HG03095 (cell line): ENCODE results near the gene EXOC7.

Experiments
- ATAC-seq: cut with Tn5 transposase; IDR thresholded peaks from one replicate; pipeline ENCODE4 v1.9.1; 2021; ENCODE audit warnings: moderate library complexity; ENCODE audit not compliant: unreplicated experiment

EXOC7 gene, protein sequence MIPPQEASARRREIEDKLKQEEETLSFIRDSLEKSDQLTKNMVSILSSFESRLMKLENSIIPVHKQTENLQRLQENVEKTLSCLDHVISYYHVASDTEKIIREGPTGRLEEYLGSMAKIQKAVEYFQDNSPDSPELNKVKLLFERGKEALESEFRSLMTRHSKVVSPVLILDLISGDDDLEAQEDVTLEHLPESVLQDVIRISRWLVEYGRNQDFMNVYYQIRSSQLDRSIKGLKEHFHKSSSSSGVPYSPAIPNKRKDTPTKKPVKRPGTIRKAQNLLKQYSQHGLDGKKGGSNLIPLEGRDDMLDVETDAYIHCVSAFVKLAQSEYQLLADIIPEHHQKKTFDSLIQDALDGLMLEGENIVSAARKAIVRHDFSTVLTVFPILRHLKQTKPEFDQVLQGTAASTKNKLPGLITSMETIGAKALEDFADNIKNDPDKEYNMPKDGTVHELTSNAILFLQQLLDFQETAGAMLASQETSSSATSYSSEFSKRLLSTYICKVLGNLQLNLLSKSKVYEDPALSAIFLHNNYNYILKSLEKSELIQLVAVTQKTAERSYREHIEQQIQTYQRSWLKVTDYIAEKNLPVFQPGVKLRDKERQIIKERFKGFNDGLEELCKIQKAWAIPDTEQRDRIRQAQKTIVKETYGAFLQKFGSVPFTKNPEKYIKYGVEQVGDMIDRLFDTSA

DNA sequence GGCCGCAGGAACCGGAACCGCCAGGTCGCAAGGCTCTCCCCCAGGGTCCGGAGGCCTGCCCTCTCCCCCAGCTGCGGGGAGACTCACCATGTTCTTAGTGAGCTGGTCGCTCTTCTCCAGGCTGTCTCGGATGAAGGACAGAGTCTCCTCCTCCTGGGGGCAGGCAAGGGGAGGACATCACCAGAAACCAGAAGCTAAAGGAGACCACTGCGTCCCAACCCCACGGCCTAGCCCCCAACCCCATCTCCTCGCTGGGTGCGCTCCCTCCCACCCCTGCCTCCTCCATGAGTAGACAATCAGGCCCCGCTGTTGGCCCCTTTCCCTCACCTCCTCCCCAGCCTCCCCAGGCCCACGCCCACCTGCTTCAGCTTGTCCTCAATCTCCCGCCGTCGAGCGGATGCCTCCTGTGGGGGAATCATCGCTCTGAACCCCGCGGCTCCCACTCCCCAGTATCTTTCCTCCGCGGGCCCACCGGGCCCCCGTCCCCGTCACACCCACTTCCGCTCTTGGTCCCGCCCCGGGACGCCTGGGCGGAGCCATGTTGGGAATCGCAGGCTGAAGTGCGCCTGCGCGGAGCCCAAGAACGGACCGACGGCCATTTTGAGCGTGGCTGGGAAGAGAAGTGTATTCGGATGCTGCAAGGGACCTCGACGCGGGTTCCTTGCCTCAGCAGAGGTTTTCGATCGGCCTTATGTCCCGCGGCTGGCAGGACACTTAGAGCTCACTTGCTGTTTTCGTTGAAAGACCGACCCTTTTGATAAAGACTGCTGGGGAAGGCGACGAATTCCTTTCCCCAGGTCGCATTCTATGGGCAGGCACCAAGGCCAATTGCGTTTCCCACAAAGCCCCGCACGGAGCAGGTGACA lies at the start of gene EXOC7:
TSS of gene EXOC7 (minus strand) at position 514 of the 866 bp plus-strand sequence. CDS start at position 419, 95 bp downstream.
- peak; percentile 73 for ATAC-seq

DNA sequence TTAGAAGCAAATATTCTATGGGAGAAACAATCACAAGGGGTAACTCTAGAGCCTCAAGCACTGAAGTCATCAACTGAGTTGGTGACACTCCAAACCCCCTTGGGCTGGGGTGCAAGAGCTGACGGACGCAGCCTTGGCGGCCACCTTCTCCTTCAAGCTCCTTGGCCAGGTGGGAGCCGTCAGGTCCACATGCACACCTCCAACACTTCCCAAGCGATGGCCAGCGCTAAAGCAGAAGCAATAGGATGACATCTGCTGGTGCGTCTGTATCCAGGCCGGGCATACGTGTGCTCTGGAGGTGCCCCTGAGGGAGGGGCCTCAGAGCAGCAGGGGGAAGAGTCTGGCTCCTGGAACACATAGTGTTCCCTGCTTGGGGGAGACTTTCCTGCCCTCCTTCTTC lies 49.6 kb upstream of the EXOC7 start:
- ATAC-seq = no peak

DNA sequence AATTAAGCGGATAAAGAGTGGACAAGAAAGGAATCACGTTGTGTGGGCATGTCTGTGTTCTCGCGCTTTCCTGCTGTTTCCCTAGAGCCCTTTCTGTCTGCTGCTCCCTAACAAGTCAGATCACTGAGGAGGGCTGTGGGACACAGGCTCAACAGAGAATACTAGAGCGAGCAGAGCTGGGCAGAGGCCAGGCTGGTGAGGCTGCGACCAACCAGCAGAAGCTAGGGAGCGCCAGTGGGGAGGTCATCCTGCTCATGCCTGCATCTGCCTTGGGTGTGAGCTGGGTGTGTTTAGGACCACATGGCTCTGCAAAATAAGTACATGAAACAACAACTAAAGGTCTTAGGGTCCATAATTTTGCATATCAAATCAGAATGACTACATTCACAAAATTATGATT lies 49.0 kb upstream of the EXOC7 start:
- no peak for ATAC-seq

DNA sequence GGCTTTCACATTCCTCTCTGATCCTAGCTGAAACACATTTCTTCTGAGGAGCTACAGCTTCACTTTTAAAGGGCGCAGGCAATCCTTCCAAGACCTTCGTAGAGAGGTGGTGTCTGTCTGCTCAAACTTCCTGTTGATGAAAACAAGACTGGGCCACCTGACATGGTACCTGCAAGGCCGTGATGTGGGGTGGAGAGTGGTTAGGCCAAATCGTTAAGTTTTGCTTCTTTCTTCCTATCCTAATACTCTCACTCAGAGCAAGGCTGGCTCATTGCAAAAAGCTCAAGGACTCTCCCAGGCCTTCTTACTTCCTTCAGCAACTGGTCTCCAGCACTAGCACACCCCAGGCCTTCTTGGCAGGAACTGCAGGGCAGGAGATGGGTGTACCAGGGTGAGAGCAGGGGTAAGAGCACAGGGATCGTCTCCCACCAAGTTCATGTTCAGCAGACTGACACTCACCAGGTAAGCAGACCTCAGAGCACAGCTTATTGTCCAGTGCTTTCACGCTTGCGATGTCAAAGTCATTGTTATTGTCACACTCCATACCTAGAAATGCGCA lies 48.4 kb upstream of the EXOC7 start:
- no peak for ATAC-seq

DNA sequence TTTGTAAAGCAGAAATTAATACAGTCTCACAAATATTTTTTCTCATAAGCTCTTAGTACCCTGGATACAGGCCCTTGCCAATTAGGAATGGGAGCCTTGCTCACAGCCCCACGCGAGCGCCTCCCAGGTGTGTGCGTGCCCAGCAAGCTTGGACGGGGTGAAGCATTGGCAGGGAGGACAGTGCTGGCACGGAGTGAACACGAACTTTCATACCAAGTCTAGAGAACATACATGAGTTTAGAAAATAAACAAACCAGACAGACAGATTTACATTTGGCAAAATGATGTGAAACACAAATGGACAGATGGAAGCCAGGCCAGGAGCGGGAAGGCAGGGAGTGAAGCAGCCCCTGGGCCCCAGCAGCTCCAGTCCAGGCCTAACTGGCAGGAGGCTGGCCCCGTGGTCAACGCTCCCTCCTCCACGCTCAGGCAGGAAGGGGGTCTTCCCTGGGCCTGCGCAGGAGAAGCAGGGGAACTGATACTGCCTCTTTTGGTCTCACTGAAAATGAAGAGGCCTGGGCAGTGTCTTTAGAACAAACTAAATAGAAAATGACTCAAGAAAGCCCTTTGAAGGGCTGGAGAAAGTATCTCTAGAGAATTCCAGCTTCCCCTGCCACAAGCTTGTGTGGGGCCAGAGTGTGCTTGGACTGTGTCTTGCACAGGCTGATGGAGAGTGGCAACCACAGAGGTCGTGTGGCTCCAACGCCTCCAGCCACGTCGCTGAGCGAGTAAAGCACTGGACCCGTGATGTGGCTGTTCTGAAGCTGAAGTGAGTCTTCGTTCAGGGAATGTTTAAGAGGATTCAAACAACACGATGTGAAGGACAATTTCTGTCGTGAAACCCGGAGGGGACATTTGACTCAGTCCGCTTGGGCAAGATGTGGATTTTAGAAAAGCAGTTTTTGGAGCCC lies 47.4 kb upstream of the EXOC7 start:
- ATAC-seq = no peak

DNA sequence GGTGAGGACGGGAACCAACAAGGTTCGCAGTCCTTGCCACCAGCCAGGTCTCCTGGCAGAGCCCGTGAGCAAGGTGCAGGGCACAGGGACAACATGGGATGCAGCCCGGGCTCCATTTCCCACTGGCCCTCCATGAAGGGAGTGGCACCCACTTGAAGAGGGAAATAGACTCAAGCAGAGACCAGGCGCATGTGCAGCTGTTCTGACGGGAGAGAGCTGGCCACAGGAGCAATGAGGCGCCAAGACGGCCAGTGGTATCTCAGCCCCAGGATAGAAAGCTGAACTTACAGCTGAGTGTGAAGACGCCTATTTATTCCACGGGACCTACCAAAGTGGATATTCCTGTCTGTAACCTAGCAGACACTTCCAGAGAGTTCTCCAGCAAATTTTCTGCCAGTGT lies 45.6 kb upstream of the EXOC7 start:
- ATAC-seq = no peak

DNA sequence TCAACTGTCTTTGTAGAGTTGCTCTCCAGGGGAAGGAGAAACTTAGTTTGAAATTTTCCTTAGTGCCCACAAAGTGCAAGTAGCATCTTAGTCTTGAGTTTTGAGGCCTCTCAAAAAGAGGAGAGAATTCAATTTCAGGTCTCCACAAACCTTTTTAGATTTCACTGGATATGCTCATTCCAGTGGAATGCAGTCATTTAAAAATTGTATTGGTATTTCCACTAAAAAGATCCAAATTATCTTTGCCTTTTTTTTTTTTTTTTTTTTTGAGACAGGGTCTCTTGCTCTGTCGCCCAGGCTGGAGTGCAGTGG lies 44.4 kb upstream of the EXOC7 start:
- ATAC-seq = no peak

DNA sequence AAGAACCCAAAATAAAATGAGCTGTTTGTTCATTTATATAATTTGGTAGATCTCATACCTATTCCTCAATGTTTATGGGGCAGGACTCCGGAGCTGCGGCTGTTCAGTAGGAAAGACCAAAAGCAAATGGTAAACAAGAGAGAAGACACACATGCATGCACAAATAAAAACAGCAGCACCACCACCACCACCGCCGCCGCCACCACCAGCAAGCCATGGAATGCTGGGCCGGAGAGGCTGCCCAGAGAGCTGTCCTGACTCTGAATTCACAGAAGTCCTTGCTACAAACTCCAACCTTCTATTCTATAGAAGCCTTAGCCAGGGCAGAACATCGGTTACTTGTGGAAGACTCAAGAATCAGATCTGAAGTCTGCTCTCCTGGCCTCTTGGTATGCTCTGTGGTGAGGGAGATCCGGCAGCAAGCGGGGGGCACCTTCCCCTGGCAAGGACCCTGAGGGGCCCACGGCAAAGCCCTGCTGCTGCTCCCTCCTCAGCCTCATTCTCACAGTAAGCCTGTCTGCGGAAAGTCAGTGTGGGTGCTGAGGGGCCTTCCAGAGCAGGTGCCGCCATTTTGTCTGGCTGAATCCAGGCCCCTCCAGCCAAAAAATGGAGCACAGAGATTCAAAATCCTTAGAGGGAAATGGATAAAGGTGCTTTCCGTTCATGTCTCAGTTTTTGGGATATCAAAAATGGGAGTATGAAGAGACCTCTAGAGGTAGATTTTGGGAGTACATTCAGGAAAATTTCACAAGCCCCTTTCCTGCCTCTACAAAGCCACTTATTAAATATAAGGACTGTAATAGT lies 43.8 kb upstream of the EXOC7 start:
- ATAC-seq = no peak

DNA sequence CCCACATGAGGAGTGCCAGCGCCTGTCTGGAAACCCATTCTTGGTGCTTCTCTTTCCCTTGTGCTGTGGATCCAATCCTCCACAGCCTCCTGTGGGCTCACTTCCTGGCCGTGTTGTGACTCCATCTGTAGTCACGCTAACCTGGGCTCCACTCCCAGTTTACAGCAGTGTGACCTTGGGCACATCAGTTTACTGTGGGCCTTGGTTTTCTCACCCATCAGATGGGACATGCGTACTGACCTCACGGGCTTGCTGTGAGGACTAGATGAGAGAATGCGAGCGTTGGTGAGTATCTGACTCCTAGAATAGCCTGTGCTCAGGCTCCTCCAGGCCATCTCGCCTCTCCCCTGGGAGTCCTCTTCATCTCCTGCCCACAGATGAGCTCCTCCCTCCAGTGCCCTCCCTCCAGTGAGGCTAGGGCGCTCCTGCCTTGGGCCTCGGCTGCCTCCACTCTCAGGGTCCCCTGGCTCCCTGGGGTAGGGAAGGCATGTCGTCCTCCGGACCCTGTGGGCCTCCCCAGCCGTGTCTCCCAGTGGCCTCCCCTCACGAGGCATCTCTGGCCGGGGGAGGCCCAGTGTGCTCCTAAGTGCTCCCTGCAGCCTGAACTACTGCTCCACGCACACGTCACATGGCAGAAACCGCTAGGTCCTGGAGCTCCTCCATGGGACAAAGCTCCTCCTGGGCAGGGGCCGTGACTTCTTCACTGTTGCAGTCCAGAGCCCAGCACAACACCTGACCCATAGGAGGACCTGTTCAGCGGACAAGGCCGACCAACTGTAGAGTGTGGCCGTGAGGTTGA lies 42.7 kb upstream of the EXOC7 start:
- ATAC-seq = no peak

DNA sequence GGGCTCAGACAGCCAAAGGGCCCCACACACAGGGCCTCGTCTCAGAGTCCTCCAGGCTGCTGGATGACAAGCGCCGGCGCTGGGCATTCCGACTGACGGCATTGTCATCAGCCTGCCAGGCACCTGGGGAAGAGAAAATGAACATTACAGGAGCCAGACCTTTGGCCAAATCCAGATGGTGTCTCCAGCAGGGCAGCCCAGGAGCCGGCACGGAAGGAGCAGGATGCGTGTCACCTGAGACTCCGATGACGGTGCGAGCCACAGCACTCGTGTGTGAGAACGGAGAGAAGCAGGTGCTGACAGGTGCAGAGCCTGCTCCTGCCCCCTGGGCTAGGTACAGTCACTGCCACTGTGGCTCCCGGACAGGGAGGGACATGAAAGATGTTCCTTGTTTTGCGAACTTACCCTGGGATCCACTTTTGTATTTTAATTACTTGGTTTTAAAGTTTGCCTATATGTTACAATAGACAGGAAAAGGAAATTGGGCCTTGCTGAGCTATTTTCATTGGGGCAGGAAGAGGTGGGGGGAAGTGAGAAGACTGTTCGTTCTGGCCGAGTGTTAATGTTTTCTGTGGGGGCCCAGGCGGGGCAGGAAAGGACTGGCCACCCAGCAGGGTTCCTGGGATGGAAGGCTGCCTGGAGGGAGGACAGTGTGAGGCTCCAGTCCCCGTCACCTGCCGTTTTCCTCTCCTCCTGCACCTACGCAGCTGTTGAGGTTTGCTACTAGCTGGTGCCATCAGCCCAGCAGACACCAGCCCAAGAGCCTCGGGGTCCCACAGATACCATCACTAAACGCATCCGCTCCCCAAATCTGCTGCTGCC lies 41.9 kb upstream of the EXOC7 start:
- ATAC-seq = no peak

DNA sequence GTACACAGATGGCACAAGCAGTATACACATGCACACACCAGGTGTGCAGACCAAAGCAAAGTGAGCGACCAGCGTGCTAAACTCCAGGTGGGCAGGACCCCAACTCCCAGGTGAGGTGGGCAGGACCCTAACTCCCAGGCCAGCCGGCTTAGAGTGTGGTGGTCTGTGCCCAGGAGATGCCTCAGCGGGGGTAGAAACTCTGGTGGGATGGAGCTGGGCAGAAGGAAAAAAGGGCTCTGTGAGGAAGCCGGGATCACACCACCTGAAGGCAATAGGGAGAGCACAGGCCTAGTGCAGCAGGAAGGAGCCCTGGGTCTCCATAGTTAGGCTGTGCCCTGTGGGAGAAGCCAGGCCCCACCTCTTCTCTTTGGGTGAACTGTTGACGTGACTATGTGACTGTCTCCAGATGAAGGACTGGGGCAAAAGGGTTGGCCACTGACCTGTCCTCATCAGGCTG lies 39.0 kb upstream of the EXOC7 start:
- no peak for ATAC-seq

DNA sequence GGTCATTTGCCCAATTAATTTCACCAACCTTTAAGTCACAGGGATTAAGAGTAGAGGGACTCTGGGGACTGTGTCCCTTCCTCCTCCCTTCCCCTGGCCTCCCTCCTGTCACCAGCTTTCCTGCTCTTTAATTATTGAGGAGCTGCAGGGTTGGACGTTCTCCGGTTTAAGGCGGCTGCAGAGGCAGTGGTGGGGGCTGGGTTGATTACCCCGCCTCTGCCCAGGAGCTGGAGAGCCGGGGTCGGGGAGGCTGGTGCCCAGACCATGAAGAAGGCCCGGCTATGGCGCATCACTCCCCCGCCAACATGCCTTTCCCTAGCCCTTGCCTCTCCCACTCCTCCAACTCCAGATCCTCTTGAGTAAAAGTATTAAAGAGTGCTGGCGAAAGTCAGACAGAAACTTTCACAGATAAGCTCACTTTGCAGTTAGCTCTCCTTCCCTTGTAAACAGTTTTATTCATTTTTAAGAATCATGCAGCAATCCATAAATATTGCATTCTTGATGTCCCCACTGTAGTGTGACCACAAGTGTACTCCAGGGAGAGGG lies 38.5 kb upstream of the EXOC7 start:
- no peak for ATAC-seq

DNA sequence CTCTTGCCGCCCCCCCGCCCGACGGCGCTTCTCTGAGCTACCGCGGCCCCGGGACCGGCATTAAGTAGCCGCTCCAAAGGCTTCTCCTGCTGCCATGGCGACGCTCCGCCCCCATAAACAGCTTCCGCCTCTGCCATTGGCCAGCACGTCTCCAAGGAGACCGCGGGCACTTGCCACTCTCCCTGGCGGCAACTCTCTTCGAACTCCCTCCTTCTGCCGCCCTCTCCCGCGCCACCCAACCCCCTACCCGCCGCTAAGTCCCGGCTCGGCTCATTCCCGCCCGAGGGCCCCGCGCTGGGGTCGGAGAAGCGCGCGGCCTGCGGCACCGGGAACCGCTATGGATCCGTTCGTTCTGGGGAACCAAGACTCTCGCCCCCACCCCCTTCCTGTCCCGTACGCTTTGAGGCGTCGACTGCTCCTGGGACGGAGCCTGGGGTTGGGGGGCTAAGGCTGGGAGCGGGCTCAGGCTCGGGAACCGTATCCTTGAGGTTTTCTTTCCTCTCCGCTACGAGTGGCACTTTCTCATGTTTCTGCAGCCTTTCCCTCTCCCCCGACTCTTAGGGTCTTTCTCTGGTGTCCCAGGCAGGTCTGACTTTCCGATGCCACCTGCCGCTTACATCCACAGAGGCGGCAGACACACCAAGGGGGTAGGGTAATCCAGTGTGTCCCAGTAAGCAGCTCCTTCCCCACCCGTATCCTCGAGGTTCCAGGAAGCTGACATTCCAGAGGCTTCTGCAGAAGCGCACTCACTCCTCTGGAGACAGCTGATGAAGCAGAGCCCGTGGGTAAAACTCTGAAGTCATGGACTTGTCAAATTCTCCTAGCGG lies 37.8 kb upstream of the EXOC7 start, which contains the start of gene FOXJ1:
TSS of gene FOXJ1 (minus strand) at position 34 of the 827 bp plus-strand sequence. CDS start 850 bp downstream, outside the sequence.
- no peak for ATAC-seq

DNA sequence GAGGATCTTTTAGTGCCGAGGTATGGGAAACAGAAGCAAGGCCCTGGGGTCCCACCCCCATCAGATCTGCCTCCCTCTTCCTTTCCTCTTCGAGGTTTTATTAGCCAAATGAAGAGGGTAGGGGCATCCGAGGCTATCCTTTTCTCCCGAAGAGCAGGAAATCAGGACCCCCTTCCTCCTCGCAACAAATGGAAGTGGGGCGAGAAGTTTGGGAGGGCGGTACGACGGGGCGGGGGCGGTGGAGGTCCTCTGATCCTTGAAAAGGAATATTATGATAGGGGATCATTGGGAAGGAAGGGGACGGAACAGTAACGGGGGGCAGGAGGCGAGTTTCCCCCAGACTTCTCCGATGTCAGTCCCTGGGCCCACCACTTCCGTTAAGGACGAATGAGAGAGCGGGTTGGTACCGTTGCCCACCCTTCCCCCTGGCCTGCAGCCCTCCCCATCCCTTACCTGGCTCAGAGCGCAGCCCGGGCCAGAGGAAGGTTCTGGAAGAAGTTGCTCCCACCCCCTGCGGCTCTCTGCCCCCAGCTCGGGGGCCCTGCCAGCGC lies 37.1 kb upstream of the EXOC7 start:
- no peak for ATAC-seq

DNA sequence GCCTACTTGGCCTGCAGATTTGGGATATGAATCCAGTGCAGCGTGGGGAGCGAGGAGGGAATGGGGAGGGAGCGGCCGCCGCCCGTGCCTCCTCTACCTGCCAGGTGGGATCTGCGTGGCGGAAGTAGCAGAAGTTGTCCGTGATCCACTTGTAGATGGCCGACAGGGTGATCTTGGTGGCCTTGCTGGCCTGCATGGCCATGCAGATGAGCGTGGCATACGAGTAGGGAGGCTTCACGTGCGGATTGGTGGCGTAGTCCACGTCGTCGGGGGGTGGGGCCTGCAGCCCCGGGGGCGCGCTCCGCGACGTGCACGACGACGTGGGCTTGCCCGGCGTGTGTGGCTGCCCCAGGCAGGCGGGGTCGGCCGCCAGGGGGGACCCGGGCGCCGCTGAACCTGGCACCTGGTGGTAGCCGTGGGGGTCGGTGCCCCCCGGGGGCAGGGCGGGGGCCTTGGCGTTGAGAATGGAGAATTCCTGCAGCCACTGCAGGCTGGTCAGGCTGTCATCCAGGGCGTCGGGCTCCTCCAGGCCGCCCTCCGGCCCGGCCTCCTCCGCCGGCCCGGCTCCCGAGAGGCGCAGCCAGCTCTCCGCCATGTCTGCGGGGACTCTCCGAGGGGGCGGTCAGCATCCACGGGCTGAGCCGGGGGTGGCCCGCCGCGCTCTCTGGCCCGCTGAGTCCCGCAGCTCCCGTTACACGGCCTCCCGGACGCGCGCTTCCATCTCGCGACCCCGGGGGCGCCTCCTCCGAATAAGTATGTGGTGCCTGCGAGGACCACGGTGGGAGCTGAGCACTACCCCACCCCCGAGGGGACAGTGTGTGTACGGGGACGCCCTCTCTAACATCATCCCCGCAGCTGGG lies 36.4 kb upstream of the EXOC7 start:
- no peak for ATAC-seq
